HCT116 (cell line): ENCODE data around the gene CPN2. TPM values are rescaled to one million over a fixed set of nuclear protein-coding genes. Genes with fewer than 3 reads are reported as not detected.

ENCODE experiments used
- ATAC-seq: fragments of 200-7000 bp; cut with Tn5 transposase; 2 replicates; pipeline ENCODE4 v1.9.1; 2020; ENCODE audit warnings: mild to moderate bottlenecking, moderate library complexity
- Bru-seq: library from RNA; stranded (reverse); fragments of 400-500 nt; gene quantifications from one replicate; lab custom pipeline; 2021; lab: Mats Ljungman, UMichigan
- BruChase-seq, 2 experiments: library from RNA; stranded (reverse); fragments of 400-500 nt; gene quantifications; one replicate each; lab custom pipeline; 2021; lab: Mats Ljungman, UMichigan
- BruUV-seq: library from RNA; stranded (reverse); fragments of 400-500 nt; replicated peaks from 2 replicates; lab custom pipeline; 2021; lab: Mats Ljungman, UMichigan
- CTCF ChIA-PET: fragments of 300-600 bp; sonication (Branson Sonifier 250); formaldehyde crosslinking; loops from one replicate; lab custom pipeline; 2021; ENCODE audit warnings: antibody characterized with exemption; lab: Charles Lee
- POLR2A ChIA-PET: fragments of 300-600, 350-600 bp; sonication (Branson Sonifier 250); formaldehyde crosslinking; loops from one replicate; lab custom pipeline; 2021; ENCODE audit warnings: antibody characterized with exemption; lab: Charles Lee
- RAD21 ChIA-PET, 2 experiments: fragments of 300-600 bp; sonication (Branson Sonifier 250); formaldehyde crosslinking; loops; one replicate each; lab custom pipeline; 2023; ENCODE audit warnings: low total read pairs in 2 of 2; ENCODE audit not compliant: uncharacterized antibody in 2 of 2, unreplicated experiment in 2 of 2, low non-redundant PET in 1 of 2; lab: Charles Lee
- DNase-seq: peaks from one replicate; pipeline ENCODE4 v3.0.0-alpha.2; 2010; ENCODE audit warnings: low read depth, low spot score
- H2AFZ ChIP-seq: fragments of 200-600 bp; shearing (Covaris generic), sonication (generic); 2 replicates; pipeline ENCODE4 v1.6.1; 2017; ENCODE audit warnings: low read depth, mixed run types, mixed read lengths, antibody characterized with exemption, low read length; ENCODE audit not compliant: poor library complexity, severe bottlenecking
- H3K27ac ChIP-seq: 2 replicates; pipeline ENCODE4 v1.5.1; 2012; ENCODE audit warnings: low read depth, low read length
- H3K27me3 ChIP-seq: fragments of 200-600 bp; sonication (generic); 2 replicates; pipeline ENCODE4 v1.6.1; 2016; ENCODE audit warnings: mixed run types, low read length, mixed read lengths; ENCODE audit not compliant: insufficient read depth
- H3K36me3 ChIP-seq, 2 experiments: fragments of 200-500 bp in 1 of 2; fragments of 200-600 bp in 1 of 2; sonication (Bioruptor generic) in 1 of 2; sonication (generic) in 1 of 2; 2 replicates each; pipeline versions ENCODE4 v1.5.1 to v1.6.1; 2014 to 2016; ENCODE audit warnings: low read length in 2 of 2, inconsistent platforms in 1 of 2, mixed read lengths in 1 of 2, mixed run types in 1 of 2; ENCODE audit not compliant: insufficient read depth in 2 of 2, control insufficient read depth in 1 of 2
- H3K4me1 ChIP-seq, 2 experiments: fragments of 200-600 bp in 1 of 2; sonication (generic) in 1 of 2; 2 replicates each; pipeline versions ENCODE4 v1.5.1 to v1.6.1; 2012 to 2017; ENCODE audit warnings: low read length in 2 of 2, inconsistent platforms in 1 of 2, mild to moderate bottlenecking in 1 of 2, mixed read lengths in 1 of 2, mixed run types in 1 of 2, moderate library complexity in 1 of 2; ENCODE audit not compliant: insufficient read depth in 2 of 2, control insufficient read depth in 1 of 2
- H3K4me2 ChIP-seq: fragments of 200-600 bp; sonication (generic); 2 replicates; pipeline ENCODE4 v1.6.1; 2017; ENCODE audit warnings: mixed run types, low read length, mixed read lengths
- H3K4me3 ChIP-seq, 2 experiments: fragments of 200-600 bp in 1 of 2; sonication (generic) in 1 of 2; replicated peaks in 1 of 2; 2 replicates each; pipeline ENCODE4 v1.5.1; 2011 to 2016; ENCODE audit warnings: low read length in 2 of 2, control low read depth in 1 of 2, low read depth in 1 of 2, mild to moderate bottlenecking in 1 of 2, mixed read lengths in 1 of 2, mixed run types in 1 of 2
- H3K79me2 ChIP-seq: fragments of 200-600 bp; sonication (generic); 2 replicates; pipeline ENCODE4 v1.6.1; 2017; ENCODE audit warnings: mild to moderate bottlenecking, mixed run types, low read length, moderate library complexity, mixed read lengths; ENCODE audit not compliant: insufficient read depth
- H3K9ac ChIP-seq: fragments of 200-600 bp; sonication (generic); 2 replicates; pipeline ENCODE4 v1.6.1; 2016; ENCODE audit warnings: low read length, mixed read lengths
- H3K9me2 ChIP-seq: fragments of 200-600 bp; sonication (generic), shearing (Covaris generic); 2 replicates; pipeline ENCODE4 v1.6.1; 2017; ENCODE audit warnings: mixed run types, mild to moderate bottlenecking, moderate library complexity; ENCODE audit not compliant: insufficient read depth
- H3K9me3 ChIP-seq, 2 experiments: fragments of 200-500 bp in 1 of 2; fragments of 200-600 bp in 1 of 2; sonication (Bioruptor generic) in 1 of 2; sonication (generic) in 1 of 2; 2 replicates each; pipeline ENCODE4 v1.6.1; 2014 to 2017; ENCODE audit warnings: low read length in 2 of 2, mixed read lengths in 2 of 2, inconsistent platforms in 1 of 2, low read depth in 1 of 2, mild to moderate bottlenecking in 1 of 2, mixed run types in 1 of 2, moderate library complexity in 1 of 2; ENCODE audit not compliant: control insufficient read depth in 1 of 2, insufficient read depth in 1 of 2
- H4K20me1 ChIP-seq: fragments of 200-600 bp; sonication (generic), shearing (Covaris generic); 2 replicates; pipeline ENCODE4 v1.6.1; 2017; ENCODE audit warnings: mixed run types, mild to moderate bottlenecking, moderate library complexity; ENCODE audit not compliant: insufficient read depth
- ATF3 ChIP-seq: IDR thresholded peaks from 2 replicates; pipeline ENCODE4 v1.6.1; 2012
- ELF1 ChIP-seq: IDR thresholded peaks from 2 replicates; pipeline ENCODE4 v1.6.1; 2012; ENCODE audit warnings: low read depth, borderline replicate concordance
- MAX ChIP-seq: IDR thresholded peaks from 2 replicates; pipeline ENCODE4 v1.6.1; 2012
- POLR2A ChIP-seq: IDR thresholded peaks from 2 replicates; pipeline ENCODE4 v1.7.0; 2011; ENCODE audit warnings: borderline replicate concordance; ENCODE audit not compliant: insufficient read depth, insufficient read length; ENCODE audit errors: extremely low read depth
- RAD21 ChIP-seq: IDR thresholded peaks from 2 replicates; pipeline ENCODE4 v1.6.1; 2012; ENCODE audit warnings: low read depth, mild to moderate bottlenecking
- SRF ChIP-seq: IDR thresholded peaks from 2 replicates; pipeline ENCODE4 v1.6.1; 2012; ENCODE audit warnings: low read depth
- ZFX ChIP-seq: fragments of 450-650 bp; IDR thresholded peaks from 2 replicates; pipeline ENCODE4 v1.6.1; 2017
- intact Hi-C: fragments of 100-400 bp; cut with micrococcal nuclease; formaldehyde crosslinking; loops from 2 replicates; pipeline ENCODE4 v1.10.0; 2022
- long read RNA-seq: library from polyadenylated mRNA; unstranded; transcript quantifications from one replicate; pipeline ENCODE4 v2.0.0, GENCODE V29; 2021; ENCODE audit not compliant: unreplicated experiment
- polyA plus RNA-seq: library from polyadenylated mRNA; unstranded; fragments of >200 nt; gene quantifications from 2 replicates; pipeline ENCODE4 v1.2.1, GENCODE V29; 2012; ENCODE audit warnings: missing spikeins
- total RNA-seq: library from RNA; stranded (reverse); gene quantifications from one replicate; pipeline ENCODE4 v1.2.1, GENCODE V29; 2021; ENCODE audit not compliant: unreplicated experiment

CPN2 gene
- total RNA-seq (not detected), Bru-seq, nascent RNA (not detected), BruChase-seq, experiment 1, labeled RNA remaining after a 6-hour chase (percentile 7 among the genes with signal in this experiment), BruChase-seq, experiment 2, labeled RNA remaining after a 2-hour chase (not detected)
- 0.03 TPM in 1 of 2 replicates, not detected in the other for polyA plus RNA-seq
- long read RNA-seq: 0 reads

GRCh38 chr3:194351080-194351672 lies at the start of gene CPN2:
Gene CPN2, minus strand, starts transcription at chr3:194351328. Its CDS starts 8,626 bp downstream, at chr3:194342702.
- no peak for TF ChIP-seq MAX
- TF ChIP-seq, all 23 proteins: peak for 0
- RAD21 ChIA-PET: no interaction called here
- Histone ChIP-seq H3K4me2 (peak within 1 kb of the TSS; percentile 28; the same call in 1 of the 2 replicates), H3K4me1 (peaks cover 8 to 14% of the 10 kb centered on the region in 2 experiments), H3K27me3 (no peaks in the 10 kb centered on the region), H2AFZ (peak within 1 kb of the TSS; percentile 85), H3K36me3 (no peaks in the 10 kb centered on the region), H3K79me2 (no peaks in the 10 kb centered on the region), H3K9me3 (no peaks in the 10 kb centered on the region), H3K4me3 (no peak within 1 kb of the TSS), H4K20me1 (no peaks in the 10 kb centered on the region), H3K9ac (no peak within 1 kb of the TSS), H3K27ac (peak within 1 kb of the TSS; percentile 39; the same call in 1 of the 2 replicates), H3K9me2 (no peaks in the 10 kb centered on the region)
- POLR2A ChIA-PET: no interaction called here
- intact Hi-C loops: no loop called here
- no peak for DNase-seq
- ATAC-seq: no peak
- CTCF ChIA-PET: interaction anchor here (0.7 to 1.8 kb wide), 5 partner anchors 9 to 570 kb away, joined by 3 to 9 read pairs (median 3); no protein-coding TSS in a partner anchor
- BruUV-seq: no TSS peak

DNA sequence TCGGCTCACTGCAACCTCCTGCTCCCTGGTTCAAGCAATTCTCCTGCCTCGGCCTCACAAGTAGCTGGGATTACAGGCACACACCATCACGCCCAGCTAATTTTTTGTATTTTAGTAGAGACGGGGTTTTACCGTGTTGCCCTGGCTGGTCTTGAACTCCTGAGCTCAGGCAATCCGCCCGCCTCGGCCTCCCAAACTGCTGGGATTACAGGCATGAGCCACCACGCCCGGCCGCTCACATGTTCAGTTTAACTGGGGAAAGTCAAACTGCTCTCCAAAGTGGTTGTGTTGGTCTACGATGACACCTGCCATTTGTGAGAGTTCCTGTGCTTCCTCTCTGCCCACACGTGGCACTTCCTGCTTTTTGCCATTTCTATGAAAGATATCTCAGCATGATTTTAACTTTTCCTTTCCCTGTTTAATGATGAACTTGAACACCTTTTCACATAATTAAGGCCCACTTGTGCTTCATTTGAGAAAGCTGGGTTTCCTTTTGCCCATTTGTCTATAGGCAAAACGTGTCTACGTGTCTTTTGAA lies 48.8 kb upstream of the CPN2 start:
- H3K9ac ChIP-seq: no peak overlapping the region
- intact Hi-C loops: loop anchor here (10.0 kb wide), 1 partner anchor 735 kb away; no protein-coding TSS in a partner anchor
- no peak overlapping the region for H3K4me3 ChIP-seq
- no peaks in the 10 kb centered on the region for H3K9me3 ChIP-seq
- RAD21 ChIA-PET: no interaction called here
- DNase-seq: no peak
- no peak for ATAC-seq
- H3K4me1 ChIP-seq: no peaks in the 10 kb centered on the region; a peak in 1 of 4 replicates
- no peak overlapping the region for H2AFZ ChIP-seq
- H3K9me2 ChIP-seq: no peaks in the 10 kb centered on the region
- H3K4me2 ChIP-seq: no peak overlapping the region
- POLR2A ChIA-PET: no interaction called here
- H3K27ac ChIP-seq: no peak overlapping the region
- BruUV-seq: no TSS peak
- 0 out of 4 replicates have a peak, but pooled peaks cover 0 to 4% of the 10 kb centered on the region in 2 experiments for H3K36me3 ChIP-seq
- no peaks in the 10 kb centered on the region for H4K20me1 ChIP-seq
- H3K27me3 ChIP-seq: no peaks in the 10 kb centered on the region
- CTCF ChIA-PET: no interaction called here
- H3K79me2 ChIP-seq: no peaks in the 10 kb centered on the region
- TF ChIP-seq RAD21: no peak
- TF ChIP-seq SRF: no peak
- TF ChIP-seq MAX: no peak
- TF ChIP-seq ZFX: no peak
- TF ChIP-seq ELF1: no peak
- TF ChIP-seq POLR2A: no peak
- no peak for TF ChIP-seq ATF3
